DOHH2 (cell line): ENCODE results near the gene NREP.
A peak's percentile ranks its signal among the peaks of the same experiment; 100 is the strongest.

ENCODE experiments used
- H3F3A ChIP-seq: fragments of 200-600 bp; sonication (generic), shearing (Covaris generic); 2 replicates; pipeline ENCODE4 v1.6.0; 2016; ENCODE audit warnings: antibody characterized with exemption, mild to moderate bottlenecking; ENCODE audit not compliant: control insufficient read depth, insufficient read depth
- H3K27ac ChIP-seq: fragments of 200-600 bp; sonication (generic); 2 replicates; pipeline ENCODE4 v1.5.1; 2014; ENCODE audit warnings: low read depth, mild to moderate bottlenecking, low read length, moderate library complexity
- H3K27me3 ChIP-seq: fragments of 200-600 bp; sonication (generic); 2 replicates; pipeline ENCODE4 v1.6.1; 2014; ENCODE audit warnings: mild to moderate bottlenecking, low read length, mixed read lengths; ENCODE audit not compliant: control insufficient read depth
- H3K36me3 ChIP-seq: fragments of 200-600 bp; sonication (generic); 2 replicates; pipeline ENCODE4 v1.6.1; 2014; ENCODE audit warnings: mild to moderate bottlenecking, low read length, moderate library complexity, mixed read lengths; ENCODE audit not compliant: control insufficient read depth
- H3K4me1 ChIP-seq: fragments of 200-600 bp; sonication (generic); 2 replicates; pipeline ENCODE4 v1.6.1; 2014; ENCODE audit warnings: mild to moderate bottlenecking, low read length, mixed read lengths; ENCODE audit not compliant: control insufficient read depth
- H3K4me2 ChIP-seq: fragments of 200-600 bp; sonication (generic); 2 replicates; pipeline ENCODE4 v1.6.0; 2014; ENCODE audit warnings: mild to moderate bottlenecking, low read length, moderate library complexity
- H3K4me3 ChIP-seq: fragments of 200-600 bp; sonication (generic); 2 replicates; pipeline ENCODE4 v1.5.1; 2014; ENCODE audit warnings: mild to moderate bottlenecking, low read length, mixed read lengths
- H3K79me2 ChIP-seq: fragments of 200-600 bp; sonication (generic); 2 replicates; pipeline ENCODE4 v1.6.1; 2014; ENCODE audit warnings: mild to moderate bottlenecking, low read length, mixed read lengths; ENCODE audit not compliant: control insufficient read depth
- H3K9me2 ChIP-seq: fragments of 200-600 bp; sonication (generic); replicated peaks from 2 replicates; pipeline ENCODE4 v1.6.1; 2014; ENCODE audit warnings: mild to moderate bottlenecking, low read length, mixed read lengths; ENCODE audit not compliant: control insufficient read depth
- H3K9me3 ChIP-seq: fragments of 200-600 bp; sonication (generic); 2 replicates; pipeline ENCODE4 v1.6.1; 2014; ENCODE audit warnings: antibody characterized with exemption, low read length, mixed read lengths; ENCODE audit not compliant: control insufficient read depth, insufficient read depth
- H4K20me1 ChIP-seq: fragments of 200-600 bp; sonication (generic); 2 replicates; pipeline ENCODE4 v1.6.0; 2014; ENCODE audit warnings: low read depth, mild to moderate bottlenecking, antibody characterized with exemption, low read length, moderate library complexity; ENCODE audit not compliant: control insufficient read depth, insufficient read depth
- EZH2phosphoT487 ChIP-seq: fragments of 200-600 bp; sonication (generic); IDR thresholded peaks from 2 replicates; pipeline ENCODE4 v1.6.1; 2017; ENCODE audit warnings: borderline replicate concordance, mild to moderate bottlenecking, antibody characterized with exemption, low read length, moderate library complexity, mixed read lengths
- TF ChIP-seq, protein P1 (sequence below): fragments of 200-600 bp; sonication (generic); IDR thresholded peaks from one replicate; pipeline ENCODE4 v1.5.1; 2014; ENCODE audit warnings: antibody characterized with exemption, mild to moderate bottlenecking, low read depth, low read length; ENCODE audit not compliant: poor library complexity, severe bottlenecking

The NREP gene

GRCh38 chr5:111704452-111705085 lies 52.4 kb downstream of the NREP start:
- no peaks in the 10 kb centered on the region for H3K79me2 ChIP-seq
- H4K20me1 ChIP-seq = no peaks in the 10 kb centered on the region
- no peaks in the 10 kb centered on the region for H3F3A ChIP-seq
- H3K27ac ChIP-seq = peak overlapping the region; percentile 61
- H3K36me3 ChIP-seq = no peaks in the 10 kb centered on the region
- H3K9me2 ChIP-seq = no peaks in the 10 kb centered on the region; the same call in 1 of the 2 replicates
- H3K4me1 ChIP-seq = peaks cover 25% of the 10 kb centered on the region
- H3K4me3 ChIP-seq = peak overlapping the region; percentile 55; the same call in 1 of the 2 replicates
- no peaks in the 10 kb centered on the region for H3K9me3 ChIP-seq
- TF ChIP-seq, protein P1, sequence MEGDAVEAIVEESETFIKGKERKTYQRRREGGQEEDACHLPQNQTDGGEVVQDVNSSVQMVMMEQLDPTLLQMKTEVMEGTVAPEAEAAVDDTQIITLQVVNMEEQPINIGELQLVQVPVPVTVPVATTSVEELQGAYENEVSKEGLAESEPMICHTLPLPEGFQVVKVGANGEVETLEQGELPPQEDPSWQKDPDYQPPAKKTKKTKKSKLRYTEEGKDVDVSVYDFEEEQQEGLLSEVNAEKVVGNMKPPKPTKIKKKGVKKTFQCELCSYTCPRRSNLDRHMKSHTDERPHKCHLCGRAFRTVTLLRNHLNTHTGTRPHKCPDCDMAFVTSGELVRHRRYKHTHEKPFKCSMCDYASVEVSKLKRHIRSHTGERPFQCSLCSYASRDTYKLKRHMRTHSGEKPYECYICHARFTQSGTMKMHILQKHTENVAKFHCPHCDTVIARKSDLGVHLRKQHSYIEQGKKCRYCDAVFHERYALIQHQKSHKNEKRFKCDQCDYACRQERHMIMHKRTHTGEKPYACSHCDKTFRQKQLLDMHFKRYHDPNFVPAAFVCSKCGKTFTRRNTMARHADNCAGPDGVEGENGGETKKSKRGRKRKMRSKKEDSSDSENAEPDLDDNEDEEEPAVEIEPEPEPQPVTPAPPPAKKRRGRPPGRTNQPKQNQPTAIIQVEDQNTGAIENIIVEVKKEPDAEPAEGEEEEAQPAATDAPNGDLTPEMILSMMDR = no peak
- TF ChIP-seq EZH2phosphoT487 = no peak
- peak overlapping the region; percentile 71 for H3K4me2 ChIP-seq
- H3K27me3 ChIP-seq = no peaks in the 10 kb centered on the region

DNA sequence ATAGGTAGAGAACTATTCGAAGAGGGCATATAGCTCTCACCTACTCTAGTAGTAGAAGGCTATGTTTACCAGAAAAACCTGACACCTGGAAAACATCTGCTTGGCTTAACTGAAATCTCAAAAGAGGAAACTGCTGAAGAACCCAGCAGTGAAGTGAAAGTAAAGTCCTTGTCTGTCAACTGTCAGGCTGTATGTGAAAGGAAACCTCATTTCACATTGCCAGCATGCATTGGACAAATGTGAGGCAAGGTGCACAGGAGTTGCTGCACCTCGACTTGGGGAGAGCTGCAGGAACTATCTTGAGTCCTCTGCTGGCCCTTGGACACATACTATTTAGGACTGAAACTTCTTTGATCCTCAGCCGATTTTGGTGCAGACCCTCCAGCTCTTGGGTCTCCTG lies 53.3 kb downstream of the NREP start:
- H3K36me3 ChIP-seq = no peaks in the 10 kb centered on the region
- no peaks in the 10 kb centered on the region for H3K9me3 ChIP-seq
- peaks cover 25% of the 10 kb centered on the region for H3K4me1 ChIP-seq
- H3K4me3 ChIP-seq = peak overlapping the region; percentile 55
- H3K27me3 ChIP-seq = no peaks in the 10 kb centered on the region
- TF ChIP-seq, protein P1 = no peak
- no peak for TF ChIP-seq EZH2phosphoT487
- H3K79me2 ChIP-seq = no peaks in the 10 kb centered on the region
- peak overlapping the region; percentile 71 for H3K4me2 ChIP-seq
- no peaks in the 10 kb centered on the region; the same call in 1 of the 2 replicates for H3K9me2 ChIP-seq
- peak overlapping the region; percentile 61 for H3K27ac ChIP-seq
- no peaks in the 10 kb centered on the region for H3F3A ChIP-seq
- H4K20me1 ChIP-seq = no peaks in the 10 kb centered on the region

GRCh38 chr5:111699976-111700375 lies 57.0 kb downstream of the NREP start:
- H4K20me1 ChIP-seq = no peaks in the 10 kb centered on the region
- no peak overlapping the region for H3K4me3 ChIP-seq
- no peak overlapping the region for H3K27ac ChIP-seq
- no peaks in the 10 kb centered on the region for H3K27me3 ChIP-seq
- no peaks in the 10 kb centered on the region; the same call in 1 of the 2 replicates for H3K9me2 ChIP-seq
- H3K9me3 ChIP-seq = no peaks in the 10 kb centered on the region
- H3F3A ChIP-seq = no peaks in the 10 kb centered on the region
- no peak for TF ChIP-seq EZH2phosphoT487
- TF ChIP-seq, protein P1 = no peak
- no peaks in the 10 kb centered on the region for H3K79me2 ChIP-seq
- H3K36me3 ChIP-seq = no peaks in the 10 kb centered on the region
- H3K4me2 ChIP-seq = no peak overlapping the region
- H3K4me1 ChIP-seq = peaks cover 23% of the 10 kb centered on the region
